Measurements from ENCODE around the gene PDLIM4.

PDLIM4 gene

GRCh38 chr5:132267166-132267739 lies 9.8 kb downstream of the PDLIM4 start:
- Histone ChIP-seq H3K9me3 (no peaks in the 10 kb centered on the region), H3K4me1 (ENCODE audit: control insufficient read depth in 1 of 2, insufficient read depth in 1 of 2, low read depth in 1 of 2, low read length in 1 of 2) (peaks cover 0 to 13% of the 10 kb centered on the region in 2 experiments), H3K27me3 (peaks cover 14% of the 10 kb centered on the region), H3K36me3 (no peaks in the 10 kb centered on the region), H3K27ac (no peak overlapping the region), H3K4me3 (ENCODE audit: low read depth in 1 of 2, low read length in 1 of 2) (no peak overlapping the region)
- TF ChIP-seq, protein P1, sequence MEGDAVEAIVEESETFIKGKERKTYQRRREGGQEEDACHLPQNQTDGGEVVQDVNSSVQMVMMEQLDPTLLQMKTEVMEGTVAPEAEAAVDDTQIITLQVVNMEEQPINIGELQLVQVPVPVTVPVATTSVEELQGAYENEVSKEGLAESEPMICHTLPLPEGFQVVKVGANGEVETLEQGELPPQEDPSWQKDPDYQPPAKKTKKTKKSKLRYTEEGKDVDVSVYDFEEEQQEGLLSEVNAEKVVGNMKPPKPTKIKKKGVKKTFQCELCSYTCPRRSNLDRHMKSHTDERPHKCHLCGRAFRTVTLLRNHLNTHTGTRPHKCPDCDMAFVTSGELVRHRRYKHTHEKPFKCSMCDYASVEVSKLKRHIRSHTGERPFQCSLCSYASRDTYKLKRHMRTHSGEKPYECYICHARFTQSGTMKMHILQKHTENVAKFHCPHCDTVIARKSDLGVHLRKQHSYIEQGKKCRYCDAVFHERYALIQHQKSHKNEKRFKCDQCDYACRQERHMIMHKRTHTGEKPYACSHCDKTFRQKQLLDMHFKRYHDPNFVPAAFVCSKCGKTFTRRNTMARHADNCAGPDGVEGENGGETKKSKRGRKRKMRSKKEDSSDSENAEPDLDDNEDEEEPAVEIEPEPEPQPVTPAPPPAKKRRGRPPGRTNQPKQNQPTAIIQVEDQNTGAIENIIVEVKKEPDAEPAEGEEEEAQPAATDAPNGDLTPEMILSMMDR (IDR thresholded peaks at IDR 0.05) = no peak

DNA sequence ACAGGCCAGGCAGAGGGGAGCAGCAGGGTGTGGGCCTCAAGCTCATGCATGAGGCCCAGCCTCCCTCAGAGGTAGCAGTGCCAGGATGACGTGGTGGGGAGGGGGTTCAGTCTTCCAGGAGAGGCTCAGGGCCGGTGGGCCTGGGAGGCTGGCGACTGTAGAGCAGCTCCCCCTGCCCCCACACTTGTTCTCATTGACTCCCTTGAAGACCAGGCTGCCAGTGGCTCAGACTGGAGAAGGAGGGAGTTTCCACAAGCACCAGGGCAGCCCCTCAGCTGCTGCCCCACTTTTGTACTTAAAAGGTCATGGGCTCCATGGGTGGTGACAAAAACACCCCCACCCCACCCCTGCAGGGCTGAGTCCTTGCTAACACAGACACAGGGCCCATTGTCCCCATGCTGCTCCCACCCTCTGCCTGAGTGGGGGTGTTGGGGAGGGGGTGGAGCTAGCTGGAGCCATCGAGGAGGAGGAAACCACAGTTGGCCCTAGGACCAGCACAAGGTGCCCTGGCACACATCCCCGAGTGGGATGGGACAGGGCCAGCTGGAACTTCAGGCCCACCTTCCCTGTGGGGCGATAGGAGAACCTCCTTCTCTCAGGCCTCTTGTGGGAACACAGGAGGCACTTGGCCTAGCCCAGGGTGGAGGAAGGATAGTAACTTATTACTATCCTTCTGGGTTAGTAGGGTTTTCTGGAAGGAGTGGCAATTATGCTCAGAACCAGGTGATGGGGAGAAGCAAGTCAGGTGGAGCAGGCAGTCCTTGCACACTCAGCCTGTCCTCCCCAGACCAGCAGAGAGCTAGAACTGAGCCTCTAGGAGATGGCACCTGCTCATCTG lies 10.7 kb downstream of the PDLIM4 start:
- Histone ChIP-seq H3K4me1 (ENCODE audit: control insufficient read depth in 1 of 2, insufficient read depth in 1 of 2, low read depth in 1 of 2, low read length in 1 of 2) (peaks cover 0 to 21% of the 10 kb centered on the region in 2 experiments), H3K9me3 (no peaks in the 10 kb centered on the region), H3K27ac (no peak overlapping the region), H3K36me3 (no peaks in the 10 kb centered on the region), H3K4me3 (ENCODE audit: low read depth in 1 of 2, low read length in 1 of 2) (no peak overlapping the region), H3K27me3 (peaks cover 16% of the 10 kb centered on the region)
- TF ChIP-seq, protein P1 (IDR thresholded peaks at IDR 0.05) = no peak

DNA sequence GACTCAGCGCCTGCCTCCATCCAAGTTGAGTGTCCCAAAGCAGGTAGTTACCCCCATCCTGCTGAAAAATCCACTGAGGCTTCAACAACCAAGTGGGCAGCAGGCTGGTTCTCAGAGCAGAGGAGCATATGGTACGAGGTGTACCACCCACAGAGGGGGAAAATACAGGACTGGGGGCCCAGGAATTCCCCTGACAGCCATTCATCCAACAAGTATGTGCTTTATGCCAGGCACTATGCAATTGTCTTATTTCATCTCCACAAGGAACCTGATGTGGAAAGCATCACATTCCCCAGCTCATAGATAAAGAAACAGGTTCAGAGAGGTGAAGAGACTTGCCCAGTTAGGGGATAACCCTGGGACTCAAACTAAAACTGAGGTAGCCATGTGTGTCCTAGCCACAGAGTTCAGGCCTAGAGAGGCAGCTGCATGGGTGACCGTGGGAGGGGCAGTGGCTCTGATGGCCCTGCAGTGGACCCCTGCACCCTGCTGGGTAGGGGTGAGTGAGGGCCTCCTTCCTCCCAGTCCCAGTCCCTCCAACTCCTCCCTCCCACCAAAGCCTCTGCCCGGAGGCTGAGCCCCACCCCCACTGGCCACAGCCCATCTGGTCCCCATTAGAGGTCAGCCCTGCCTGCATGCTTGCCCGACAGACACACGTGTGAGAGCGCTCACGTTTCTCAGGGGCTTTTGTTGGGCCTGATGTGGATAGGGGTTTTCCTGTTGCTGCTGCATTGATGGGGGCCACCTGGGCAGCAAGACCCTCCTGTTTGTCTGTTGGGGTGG lies 11.5 kb downstream of the PDLIM4 start:
- Histone ChIP-seq H3K9me3 (no peaks in the 10 kb centered on the region), H3K4me3 (ENCODE audit: low read depth in 1 of 2, low read length in 1 of 2) (no peak overlapping the region), H3K36me3 (no peaks in the 10 kb centered on the region), H3K27ac (no peak overlapping the region), H3K4me1 (ENCODE audit: control insufficient read depth in 1 of 2, insufficient read depth in 1 of 2, low read depth in 1 of 2, low read length in 1 of 2) (peaks cover 0 to 21% of the 10 kb centered on the region in 2 experiments), H3K27me3 (peaks cover 16% of the 10 kb centered on the region)
- TF ChIP-seq, protein P1 (IDR thresholded peaks at IDR 0.05) = no peak

DNA sequence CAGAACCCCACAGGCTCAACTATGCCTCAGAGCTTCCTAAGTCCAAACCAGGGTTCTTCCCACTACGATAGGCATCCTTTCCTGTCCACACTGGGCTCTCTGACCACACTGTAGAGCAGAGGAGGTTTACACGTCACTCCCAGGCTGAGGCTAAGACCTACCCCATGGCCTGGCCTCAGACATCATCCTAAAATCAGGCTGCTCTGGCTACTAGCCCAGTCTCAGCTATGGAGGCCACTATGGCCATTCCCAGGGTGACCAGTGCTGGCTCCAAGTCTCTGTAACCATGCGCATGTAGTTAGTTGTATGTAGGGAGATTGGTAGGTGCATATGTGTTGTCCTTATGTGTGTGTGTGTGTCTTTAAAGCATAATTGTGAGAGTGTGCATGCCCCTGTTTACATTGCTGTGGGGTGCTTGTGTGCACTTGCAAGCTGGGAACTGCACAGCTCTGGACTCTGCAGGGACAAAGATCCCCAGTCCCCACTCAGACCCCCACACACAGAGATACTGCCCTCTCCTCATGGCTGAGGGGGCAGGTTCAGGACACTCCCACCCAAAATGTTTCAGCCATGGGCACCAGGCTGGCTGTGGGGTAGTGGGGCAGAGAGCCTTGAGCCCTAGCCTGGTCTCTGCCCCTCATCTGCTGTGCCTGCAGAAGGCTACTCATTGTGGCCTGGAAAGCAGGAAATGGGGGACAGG lies 12.3 kb downstream of the PDLIM4 start:
- Histone ChIP-seq H3K4me1 (ENCODE audit: control insufficient read depth in 1 of 2, insufficient read depth in 1 of 2, low read depth in 1 of 2, low read length in 1 of 2) (peaks cover 0 to 21% of the 10 kb centered on the region in 2 experiments), H3K9me3 (no peaks in the 10 kb centered on the region)

GRCh38 chr5:132270335-132270665 lies 12.8 kb downstream of the PDLIM4 start:
- Histone ChIP-seq H3K4me3 (ENCODE audit: low read depth in 1 of 2, low read length in 1 of 2) (no peak overlapping the region), H3K27ac (no peak overlapping the region), H3K4me1 (ENCODE audit: control insufficient read depth in 1 of 2, insufficient read depth in 1 of 2, low read depth in 1 of 2, low read length in 1 of 2) (peaks cover 0 to 21% of the 10 kb centered on the region in 2 experiments), H3K36me3 (no peaks in the 10 kb centered on the region), H3K27me3 (peaks cover 16% of the 10 kb centered on the region), H3K9me3 (no peaks in the 10 kb centered on the region)
- TF ChIP-seq, protein P1 (IDR thresholded peaks at IDR 0.05) = no peak

More for the DNA sequence above, 12.3 kb downstream of the PDLIM4 start:
- Histone ChIP-seq H3K27me3 (peaks cover 16% of the 10 kb centered on the region), H3K36me3 (no peaks in the 10 kb centered on the region), H3K27ac (no peak overlapping the region), H3K4me3 (ENCODE audit: low read depth in 1 of 2, low read length in 1 of 2) (no peak overlapping the region)
- TF ChIP-seq, protein P1 (IDR thresholded peaks at IDR 0.05) = no peak

Measured in neutrophil (primary cell).